ENCODE results near the gene GRID1.

Gene GRID1

DNA sequence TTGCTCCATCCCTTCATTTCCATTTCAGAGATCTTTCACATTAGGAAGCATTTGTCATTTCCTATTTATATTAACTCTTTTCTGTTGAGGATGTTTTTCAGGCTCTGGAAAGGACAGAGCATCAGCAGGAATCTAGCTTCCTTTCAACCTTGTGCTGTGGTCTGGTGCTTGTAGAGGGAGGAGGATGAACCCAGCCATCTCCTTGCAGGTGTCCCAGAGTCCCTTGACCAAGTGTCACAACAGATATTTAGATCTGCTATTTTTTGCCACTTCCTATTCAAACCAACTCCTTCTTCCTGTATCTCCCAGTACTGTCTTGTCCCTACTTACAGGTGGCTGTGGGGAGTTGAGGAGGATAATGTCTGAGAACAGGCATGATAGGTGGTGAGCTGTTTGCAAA is 742.8 kb downstream of the GRID1 start:
- DNase-seq = no peak

DNA sequence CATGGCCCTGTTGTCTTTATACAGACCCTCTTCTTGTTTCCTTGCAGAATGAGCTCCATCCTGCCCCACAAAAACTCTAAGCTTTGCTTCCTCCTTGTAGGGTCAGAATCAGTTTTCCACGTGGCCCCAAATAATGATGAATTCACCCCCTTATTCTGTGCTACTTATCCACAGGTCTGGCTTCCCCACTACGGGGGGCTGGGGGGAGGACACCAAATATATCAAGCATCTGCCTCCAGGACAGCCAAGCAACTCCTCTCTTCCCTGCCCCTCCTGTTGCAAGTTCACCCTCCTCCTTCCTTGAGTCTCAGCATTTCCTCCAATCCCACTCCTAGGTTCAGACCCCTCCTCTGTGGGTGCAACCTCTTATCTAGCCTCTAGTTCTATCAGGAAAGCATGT is 743.3 kb downstream of the GRID1 start:
- no peak for DNase-seq

DNA sequence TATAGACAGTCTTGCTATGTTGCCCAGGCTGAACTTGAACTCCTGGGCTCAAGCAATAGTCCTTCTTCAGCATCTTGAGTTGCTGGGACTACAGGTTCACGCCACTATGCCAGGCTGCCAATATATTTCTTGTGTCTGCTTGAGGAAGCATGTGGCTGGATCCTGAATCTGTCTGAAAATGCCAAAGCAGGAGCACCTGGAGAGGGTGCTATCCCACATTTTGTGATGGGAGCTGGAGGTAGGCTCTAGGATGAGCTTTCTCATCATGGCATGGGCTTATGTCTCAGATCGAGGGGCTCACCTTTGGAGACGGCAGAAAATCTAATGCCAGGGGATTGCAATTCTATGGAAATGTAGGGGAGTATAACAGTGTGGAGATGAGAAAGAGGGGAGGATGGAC is 744.2 kb downstream of the GRID1 start:
- no peak for DNase-seq

DNA sequence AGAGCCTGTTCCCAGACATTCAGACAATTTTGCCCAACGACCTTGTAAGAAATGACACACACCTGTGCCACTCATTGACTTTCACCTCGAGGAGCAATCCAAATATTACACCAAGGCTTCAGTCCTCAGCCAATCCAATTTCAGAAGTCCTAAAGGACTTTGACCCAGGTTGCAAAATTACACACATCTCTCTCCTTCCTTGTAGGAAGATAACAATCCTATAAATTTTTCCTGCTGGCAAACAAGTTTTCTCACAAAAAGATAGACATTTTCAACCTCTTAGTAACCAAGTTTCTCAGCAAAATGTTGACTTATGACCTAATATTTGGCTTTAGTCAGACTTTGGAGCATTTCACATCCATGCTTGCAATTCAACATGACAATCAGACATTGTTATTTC is 745.0 kb downstream of the GRID1 start:
- no peak for DNase-seq

DNA sequence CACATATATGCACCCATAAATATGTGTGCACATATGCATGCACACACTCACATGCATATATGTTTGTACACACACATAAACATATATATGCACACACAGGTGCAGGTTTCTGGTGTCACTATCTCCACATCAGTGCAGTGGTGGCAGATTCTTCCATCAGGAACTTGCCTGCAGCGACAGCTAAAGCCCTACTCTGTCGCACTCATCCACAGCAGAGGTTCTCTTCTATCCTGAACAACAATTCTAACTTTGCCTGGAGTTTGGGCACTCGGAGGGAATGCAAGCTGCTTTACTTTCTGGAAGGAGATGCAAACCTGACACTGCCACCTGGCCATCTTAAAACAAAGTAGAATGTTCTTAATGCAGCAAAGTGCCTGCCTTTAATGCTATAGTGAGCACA is 745.8 kb downstream of the GRID1 start:
- no peak for DNase-seq

DNA sequence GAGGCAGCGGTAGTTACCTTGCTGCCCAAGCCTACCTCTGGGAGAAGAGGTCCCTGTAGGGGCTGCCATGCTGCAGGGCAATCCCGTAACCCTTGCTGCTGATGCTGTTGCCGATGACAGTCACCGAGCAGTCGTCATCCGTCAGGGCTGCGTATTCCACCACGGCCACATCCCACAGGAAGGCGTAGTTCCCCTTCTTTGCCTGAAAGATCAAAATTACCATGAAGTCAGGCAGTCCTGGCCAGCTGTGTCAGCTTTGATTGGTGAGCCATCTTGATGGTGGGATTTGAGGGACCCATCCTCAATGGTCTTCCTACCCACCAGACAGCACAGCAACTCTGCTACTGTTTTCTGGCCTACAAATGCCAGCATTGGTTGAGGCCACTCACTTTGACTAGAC is 746.8 kb downstream of the GRID1 start:
- DNase-seq = no peak

DNA sequence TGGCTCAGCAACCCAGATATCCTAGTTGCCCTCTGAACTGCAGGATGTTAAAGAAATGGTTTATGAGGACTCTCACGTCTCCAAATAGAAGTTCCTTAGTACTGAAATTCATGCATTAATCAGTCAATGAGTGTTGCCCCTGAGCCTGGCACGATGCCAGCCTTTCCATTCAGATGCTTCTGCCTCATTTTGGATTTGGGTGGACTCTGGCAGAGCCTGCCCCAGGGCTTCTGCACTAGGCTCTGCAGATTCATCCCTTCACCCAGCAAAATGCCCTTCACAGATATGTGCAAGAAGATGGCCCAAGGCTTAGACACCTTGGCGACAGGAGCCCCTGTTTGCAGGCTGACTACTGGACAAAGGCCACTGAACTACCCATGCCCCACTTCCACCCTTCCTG is 747.8 kb downstream of the GRID1 start:
- DNase-seq = no peak

DNA sequence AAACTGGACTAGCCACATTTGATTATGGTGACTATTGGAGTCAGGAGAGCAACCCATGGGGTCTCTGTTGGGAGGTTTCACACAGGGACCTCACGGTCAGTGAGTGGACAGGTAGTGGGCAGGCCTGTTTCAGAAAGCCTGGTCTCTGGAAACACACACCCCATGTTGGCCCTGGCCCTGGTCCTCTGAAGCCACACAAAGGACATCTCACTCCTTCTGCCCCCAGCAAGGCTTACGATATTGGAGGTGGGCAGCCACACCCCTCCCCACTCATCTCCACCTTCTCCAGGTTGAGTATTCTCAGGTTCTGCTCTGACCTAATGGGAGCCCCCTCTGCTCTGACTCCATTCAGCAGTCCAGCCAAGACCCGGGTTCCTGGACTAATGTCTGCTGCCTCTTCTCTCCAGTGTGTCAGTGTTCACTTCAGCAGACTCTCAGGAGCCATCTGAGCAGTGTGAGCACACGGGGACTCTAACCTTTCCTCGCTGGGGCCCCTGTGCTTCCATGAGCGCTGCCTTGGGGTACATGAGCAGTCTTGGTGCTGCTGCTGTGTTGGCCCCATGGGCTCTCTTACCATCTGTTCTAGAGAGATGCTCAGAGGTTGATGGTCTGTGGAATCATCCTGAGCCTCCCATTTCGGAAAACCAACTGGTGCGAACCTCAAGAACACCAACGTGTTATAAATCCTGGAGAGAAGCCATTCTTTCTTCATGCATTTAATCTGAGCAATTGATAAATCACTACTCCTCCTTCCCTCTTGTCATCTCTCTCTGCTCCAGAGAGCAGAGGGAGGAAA is 748.6 kb downstream of the GRID1 start:
- no peak for DNase-seq

DNA sequence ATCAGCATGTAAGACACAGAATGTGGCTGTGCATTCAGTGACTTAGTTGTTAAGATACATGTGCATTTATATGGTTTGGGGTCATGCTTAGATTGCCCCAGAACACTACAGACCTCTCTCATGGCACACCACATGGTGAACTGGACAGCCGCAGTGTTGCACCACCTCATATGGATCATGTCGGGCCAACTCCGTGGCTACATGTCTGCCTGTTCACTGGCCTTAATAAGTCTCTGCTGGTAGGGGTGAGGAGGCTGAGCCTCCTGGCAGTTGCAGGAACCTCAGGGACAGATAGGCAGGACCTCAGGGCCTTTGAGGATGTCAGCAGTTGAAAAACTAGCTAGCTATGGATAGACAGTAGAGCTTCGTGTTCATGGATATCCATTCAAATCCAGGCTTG is 751.0 kb downstream of the GRID1 start:
- no peak for DNase-seq

DNA sequence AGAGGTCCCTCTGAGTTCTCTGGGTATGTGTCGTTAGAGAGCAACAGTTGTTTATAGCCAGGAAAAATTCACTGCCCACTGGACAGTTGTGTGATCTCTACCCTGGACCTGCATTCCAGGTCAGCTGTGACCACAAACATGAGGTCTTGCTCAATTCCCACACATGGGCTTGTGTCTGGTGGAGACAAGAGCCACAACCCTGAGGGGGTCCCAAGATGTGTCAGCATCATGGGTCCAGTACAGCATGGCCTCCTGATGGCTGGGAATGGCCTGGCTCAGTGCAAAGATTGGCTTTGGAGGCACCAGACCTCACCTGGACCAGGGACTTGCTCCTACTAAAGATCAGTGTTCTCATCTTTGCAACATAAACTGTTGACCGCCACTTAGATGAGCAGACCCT is 751.6 kb downstream of the GRID1 start:
- DNase-seq = no peak

DNA sequence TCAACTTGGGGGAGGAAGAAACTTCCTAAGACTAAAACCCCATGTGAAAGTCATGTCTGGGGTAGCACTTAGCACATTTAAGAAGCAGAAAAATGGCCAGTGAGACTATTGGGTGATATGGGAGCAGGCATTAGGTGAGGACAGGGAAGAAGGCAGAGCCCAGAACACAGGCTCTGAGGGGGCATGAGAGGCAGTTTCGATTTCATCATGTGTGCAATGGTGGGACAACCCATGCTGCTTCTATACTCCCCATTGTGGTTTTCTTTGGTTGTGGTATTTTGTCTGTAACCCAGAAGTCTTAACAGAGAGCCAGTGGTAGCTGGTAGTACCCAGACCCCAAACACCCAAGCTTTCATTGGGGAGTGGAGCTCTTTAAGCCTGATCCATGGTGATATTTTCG is 752.0 kb downstream of the GRID1 start:
- no peak for DNase-seq

DNA sequence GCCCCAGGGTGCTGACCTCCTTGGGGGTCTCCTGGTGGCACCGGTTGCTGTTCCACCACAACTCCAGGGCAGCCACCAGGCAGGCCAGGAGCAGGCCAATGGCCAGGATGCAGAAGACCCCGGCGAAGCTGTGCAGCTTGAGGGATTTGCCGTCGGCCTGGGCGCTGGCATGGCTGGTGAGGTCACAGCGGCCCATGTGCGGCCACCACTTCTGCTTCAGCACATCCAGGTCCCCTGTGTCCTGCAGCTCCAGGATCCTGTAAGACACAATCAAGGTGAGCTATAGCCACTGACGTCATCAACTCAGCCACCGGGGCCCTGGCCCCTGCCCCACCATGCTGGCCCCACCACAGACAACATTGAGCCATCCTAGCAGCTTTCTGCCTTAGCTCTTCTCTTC is 753.2 kb downstream of the GRID1 start:
- DNase-seq = no peak

DNA sequence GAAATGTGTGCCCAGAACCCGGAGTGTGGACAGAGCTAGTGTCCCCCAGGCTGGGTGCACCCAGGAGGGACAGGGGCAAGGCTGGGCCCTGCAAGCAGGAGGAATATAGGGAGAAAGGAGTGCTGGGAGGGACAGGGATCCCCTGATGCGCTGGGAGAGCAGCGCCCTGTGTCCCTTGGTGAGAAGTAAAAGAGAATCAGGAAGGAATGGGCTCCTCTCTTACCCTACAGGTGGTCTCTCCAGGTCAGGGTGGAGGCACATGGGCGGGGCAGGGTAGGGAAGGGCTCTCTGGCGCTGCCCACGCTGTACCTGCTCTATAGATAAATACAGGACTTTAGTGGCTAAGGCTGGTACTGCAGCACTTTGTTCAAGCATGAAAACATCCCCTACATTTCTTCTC is 753.8 kb downstream of the GRID1 start:
- DNase-seq = no peak

DNA sequence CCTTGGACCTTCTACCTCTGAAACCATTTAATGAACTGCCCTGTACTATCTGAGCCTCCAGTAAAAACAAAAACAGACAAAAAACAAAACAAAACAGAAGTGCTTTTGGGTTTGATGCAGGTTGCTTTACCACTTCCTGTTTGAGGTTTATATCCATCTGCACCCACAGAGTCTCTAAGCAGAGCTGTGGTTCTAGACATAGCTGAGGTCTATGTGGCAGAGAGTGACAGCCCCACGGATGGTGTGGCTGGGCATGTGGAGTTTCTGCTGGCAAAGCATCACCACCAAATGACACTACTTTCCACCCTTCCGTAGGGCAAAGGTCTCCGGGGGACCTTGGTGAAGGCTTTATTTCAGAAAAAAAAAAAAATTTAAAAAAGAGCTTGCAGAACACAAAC is 754.2 kb downstream of the GRID1 start:
- DNase-seq = no peak

DNA sequence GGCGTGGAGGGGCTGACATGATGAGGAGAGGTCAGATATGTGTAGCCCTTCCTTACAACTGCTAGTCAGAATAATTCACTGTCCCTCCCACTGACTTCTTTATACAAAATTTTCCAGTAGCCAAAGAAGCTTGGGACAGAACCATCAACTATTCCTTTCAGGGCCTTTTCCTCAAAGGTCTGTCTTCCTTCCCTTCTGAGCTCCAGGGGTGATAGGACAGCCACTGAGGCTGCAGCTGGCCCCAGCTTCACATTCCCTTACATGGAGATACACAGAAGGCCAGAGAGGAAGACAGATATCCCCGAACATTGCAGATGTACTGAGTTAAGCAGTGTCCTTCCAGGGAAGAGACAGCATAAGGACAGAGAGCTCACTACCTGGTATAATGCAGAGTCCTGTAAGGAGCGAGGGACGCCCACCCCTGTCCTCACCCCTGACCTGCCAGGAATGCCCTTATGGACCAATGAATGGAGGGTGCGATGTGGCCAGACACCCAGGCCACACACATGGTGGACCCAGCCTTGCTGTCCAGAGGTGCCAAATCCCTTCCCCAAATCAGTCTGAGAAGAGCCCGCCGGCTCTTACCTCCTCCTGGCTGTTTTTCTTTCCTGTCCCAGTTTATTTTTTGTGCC is 754.7 kb downstream of the GRID1 start:
- no peak for DNase-seq

DNA sequence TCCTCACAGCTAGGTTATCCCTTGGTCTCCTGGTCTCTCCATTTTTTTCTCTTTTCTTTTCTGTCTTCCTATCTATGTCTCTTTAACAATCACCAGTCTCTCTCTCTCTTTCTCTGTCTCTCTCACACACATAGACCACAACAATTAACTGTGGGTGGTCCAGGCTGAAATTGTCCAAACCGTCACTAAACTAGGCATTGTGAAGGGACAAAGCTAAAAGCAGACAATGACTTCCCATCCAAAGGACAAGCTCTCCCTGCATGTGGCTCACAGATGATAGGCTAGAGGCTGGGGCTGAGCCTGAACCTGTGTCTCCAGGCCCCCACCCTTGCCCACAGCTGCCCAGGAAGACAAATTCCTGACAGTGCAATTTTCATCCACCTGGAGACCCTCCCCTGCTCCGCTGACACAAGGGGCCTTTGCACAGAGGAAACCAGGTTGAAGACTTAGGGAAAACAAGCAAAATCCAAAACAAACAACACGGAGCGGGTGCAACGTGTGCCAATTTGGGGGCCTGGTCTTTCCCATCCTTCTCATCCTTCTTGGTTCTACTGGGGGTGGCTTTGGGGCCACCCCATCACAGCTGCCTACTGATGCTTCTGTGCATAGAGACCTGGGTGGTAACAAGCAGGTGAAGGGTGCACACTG is 755.4 kb downstream of the GRID1 start:
- no peak for DNase-seq

DNA sequence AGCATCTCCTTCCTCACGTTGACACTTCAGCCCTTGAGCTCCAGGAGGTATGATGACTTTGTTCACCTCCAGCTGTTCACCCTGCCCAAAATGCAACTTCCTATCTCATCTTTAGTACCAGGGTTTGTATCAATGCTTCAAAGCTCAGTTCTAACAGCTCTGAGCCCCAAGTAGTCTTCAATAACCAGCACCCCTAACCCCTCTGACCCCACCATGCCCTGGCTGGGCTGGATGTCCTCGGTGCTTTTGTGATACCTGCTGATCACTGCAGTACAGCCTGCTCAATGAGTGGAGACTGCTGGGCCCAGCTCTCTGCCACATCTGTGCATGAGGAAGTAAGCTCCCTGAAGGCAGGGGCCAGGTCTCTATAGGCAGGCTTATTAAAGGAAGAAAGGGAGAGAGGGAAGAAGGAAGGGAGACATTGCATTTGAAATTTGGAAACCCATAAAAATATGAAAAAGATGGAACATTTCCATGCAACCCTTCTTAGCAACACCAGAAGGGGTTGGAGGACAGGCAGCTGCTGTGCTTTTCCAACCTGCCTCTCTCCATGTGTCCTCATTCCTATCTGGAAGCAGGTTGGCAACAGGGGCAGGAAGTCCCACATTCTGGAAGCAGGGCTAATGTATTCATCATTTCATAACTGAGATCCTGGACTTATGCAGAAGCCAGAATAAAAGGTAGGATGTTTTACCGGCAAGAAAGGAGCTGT is 756.1 kb downstream of the GRID1 start:
- no peak for DNase-seq

DNA sequence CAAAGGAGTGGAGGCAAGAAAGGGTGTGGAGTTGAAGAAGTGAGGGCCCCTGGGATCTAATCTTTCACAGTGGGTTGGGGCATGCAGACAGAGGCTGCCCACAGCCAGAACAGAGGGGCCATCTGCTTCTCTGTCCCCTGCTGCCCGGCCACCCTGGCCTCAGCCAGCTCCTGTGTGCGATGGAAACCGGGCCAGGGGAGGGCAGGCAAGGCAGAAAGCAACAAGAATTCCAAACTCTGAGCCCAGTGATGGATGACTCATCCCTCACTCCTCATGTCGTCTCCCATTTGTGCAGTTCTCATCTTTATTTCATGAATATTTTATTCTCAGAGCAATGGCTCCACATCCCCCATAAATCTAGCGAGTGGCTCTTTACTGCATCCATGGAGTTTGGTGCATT is 757.1 kb downstream of the GRID1 start:
- no peak for DNase-seq

DNA sequence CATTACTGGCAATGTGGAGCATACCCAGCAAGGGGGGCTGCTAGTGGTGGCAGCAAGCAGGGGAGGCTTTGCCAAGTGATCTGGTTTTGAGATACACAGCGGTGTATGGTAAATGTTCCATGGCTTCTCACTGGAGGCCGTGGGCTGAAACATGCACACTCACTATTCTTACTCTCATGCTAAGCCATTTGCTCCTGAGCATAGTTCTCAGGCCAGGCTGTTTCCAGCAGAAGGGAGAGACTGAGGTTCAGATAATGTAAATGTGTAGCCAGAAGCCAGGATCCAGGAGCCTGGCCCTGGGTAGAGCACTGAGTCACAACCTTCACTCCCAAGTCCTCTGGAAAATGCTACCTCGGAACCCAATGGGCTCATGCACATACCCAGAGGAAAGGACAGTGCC is 757.9 kb downstream of the GRID1 start:
- no peak for DNase-seq

DNA sequence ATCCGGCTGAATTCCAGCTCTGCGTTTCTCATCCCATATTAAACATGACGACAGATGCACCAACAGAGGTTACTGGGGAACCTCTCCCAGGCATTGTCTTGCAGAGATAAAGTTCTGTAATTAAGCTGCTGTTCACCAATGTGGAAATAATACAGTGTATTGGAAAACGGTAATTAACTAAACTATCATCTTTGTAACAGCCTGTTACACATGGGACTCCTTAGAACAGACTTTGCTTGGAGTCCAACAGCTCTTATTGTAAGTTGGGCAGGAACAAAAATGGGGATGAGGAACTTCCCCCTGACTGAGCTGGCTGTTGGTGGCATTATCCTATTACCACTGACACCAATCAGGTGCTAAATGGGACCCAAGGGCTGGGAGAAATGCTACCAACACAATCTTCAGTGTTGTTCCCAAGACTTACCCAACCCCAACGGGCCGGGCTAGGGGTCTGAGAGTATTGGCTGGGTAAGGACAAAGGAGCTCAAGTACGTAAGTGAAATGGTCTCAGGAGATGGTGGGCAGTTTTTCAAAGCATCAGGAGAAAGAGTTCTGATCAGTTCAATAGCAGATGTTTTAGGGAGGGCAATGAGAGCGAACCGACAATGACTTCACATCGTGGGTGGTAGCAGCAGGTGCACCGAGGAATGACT is 759.4 kb downstream of the GRID1 start:
- DNase-seq = no peak

DNA sequence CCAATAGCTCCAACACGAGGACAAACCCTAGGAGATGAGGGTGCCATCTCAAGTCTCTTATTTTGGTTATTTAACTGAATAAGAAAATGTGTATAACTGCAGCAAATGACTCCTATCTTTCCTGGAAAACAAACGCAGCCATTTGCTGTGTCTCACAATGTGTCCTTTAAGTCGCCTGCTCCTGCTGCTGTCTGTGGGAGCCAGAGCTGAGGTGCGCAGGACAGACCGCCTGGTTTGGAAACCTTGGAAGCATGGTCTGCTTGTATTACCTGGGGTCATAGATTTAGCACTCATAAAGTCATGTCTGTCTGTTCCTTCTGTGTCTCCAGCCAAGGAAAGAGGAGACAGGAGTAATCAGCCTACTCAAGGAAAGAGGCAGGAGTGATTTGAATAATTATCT is 760.2 kb downstream of the GRID1 start:
- no peak for DNase-seq

DNA sequence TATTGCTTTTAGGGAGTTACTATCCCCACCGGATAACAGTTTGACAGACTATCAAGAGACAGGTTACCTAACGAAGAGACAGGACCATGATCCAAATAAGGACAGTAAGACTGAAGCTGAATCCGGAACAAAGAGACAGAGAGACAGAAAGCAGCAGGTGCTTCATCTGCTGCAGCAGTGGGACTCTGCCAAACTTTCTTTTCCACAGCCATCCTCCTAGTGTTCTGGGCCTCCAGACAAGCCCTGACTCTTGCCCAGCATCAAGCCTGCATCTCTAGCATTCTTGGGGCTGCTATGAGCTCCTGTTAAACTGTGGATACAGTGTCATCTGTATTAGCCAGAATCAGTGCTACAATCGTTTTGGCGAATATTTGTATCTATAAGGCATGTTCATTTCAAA is 761.7 kb downstream of the GRID1 start:
- no peak for DNase-seq

DNA sequence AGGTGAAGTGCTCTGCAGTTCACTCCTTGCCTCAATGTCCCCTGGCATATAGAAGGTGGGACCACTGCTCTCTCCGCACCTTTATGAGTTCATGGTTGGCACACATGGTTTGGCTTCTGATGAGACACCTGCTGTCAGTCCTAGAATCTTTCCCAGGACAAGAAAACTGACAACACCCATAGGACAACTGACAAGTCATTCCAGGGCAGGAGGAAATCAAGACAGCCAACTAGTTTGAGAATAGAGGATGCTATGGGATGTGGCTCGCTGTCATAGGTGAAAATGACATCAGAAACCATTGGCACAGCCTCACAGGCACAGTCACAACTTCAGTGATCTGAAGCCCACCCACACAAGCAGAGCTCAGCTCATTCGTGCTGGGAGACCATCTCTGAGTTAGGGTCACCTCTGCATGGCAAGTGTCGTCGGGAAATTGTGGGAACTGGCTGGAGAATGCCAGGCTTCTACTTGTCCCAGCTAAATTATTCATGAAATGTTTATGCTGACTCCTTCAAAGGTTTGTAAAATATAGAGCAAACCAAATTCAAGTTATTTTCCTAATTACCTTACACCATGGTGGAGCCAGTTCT is 762.4 kb downstream of the GRID1 start:
- DNase-seq = no peak
